PC-3 (cell line): Measurements from ENCODE around the gene PQBP1. TPM values are rescaled to one million over a fixed set of nuclear protein-coding genes. Genes with fewer than 3 reads are reported as not detected.

Source experiments
- ATAC-seq: fragments of 200-7000 bp; cut with Tn5 transposase; 2 replicates; pipeline ENCODE4 v1.9.1; 2020; ENCODE audit warnings: mild to moderate bottlenecking, moderate library complexity
- BruUV-seq: library from RNA; stranded (reverse); fragments of 400-500 nt; replicated peaks from 2 replicates; lab custom pipeline; 2021; lab: Mats Ljungman, UMichigan
- CTCF ChIA-PET: fragments of 300-600 bp; sonication (Branson Sonifier 250); formaldehyde crosslinking; loops from one replicate; lab custom pipeline; 2022; ENCODE audit warnings: antibody characterized with exemption; lab: Charles Lee
- POLR2A ChIA-PET: fragments of 300-600 bp; sonication (Branson Sonifier 250); formaldehyde crosslinking; loops from one replicate; lab custom pipeline; 2022; ENCODE audit warnings: antibody characterized with exemption; ENCODE audit not compliant: unreplicated experiment; lab: Charles Lee
- DNase-seq: peaks from one replicate; pipeline ENCODE4 v3.0.0-alpha.2; 2015
- H2AFZ ChIP-seq: fragments of 300-600 bp; sonication (generic); 2 replicates; pipeline ENCODE4 v1.6.0; 2016; ENCODE audit warnings: antibody characterized with exemption, low read length
- H3F3A ChIP-seq: fragments of 300-600 bp; sonication (generic); one replicate; pipeline ENCODE4 v1.6.0; 2017; ENCODE audit warnings: antibody characterized with exemption, low read length, control low read depth, mild to moderate bottlenecking; ENCODE audit not compliant: unreplicated experiment
- H3K27ac ChIP-seq: fragments of 300-600 bp; sonication (generic); 2 replicates; pipeline ENCODE4 v1.5.1; 2016; ENCODE audit warnings: mild to moderate bottlenecking, low read length
- H3K27me3 ChIP-seq: fragments of 300-600 bp; sonication (generic); 2 replicates; pipeline ENCODE4 v1.6.1; 2016; ENCODE audit warnings: low read length, mixed read lengths
- H3K36me3 ChIP-seq: fragments of 300-600 bp; sonication (generic); 2 replicates; pipeline ENCODE4 v1.6.1; 2016; ENCODE audit warnings: low read depth, mixed run types, low read length, mixed read lengths
- H3K4me1 ChIP-seq: fragments of 300-600 bp; sonication (generic); 2 replicates; pipeline ENCODE4 v1.5.1; 2016; ENCODE audit warnings: low read length; ENCODE audit not compliant: insufficient read depth
- H3K4me2 ChIP-seq: fragments of 300-600 bp; sonication (generic); 2 replicates; pipeline ENCODE4 v1.6.0; 2016; ENCODE audit warnings: low read length
- H3K4me3 ChIP-seq: fragments of 300-600 bp; sonication (generic); 2 replicates; pipeline ENCODE4 v1.5.1; 2016; ENCODE audit warnings: mild to moderate bottlenecking, low read length, mixed read lengths
- H3K79me2 ChIP-seq: fragments of 300-600 bp; sonication (generic); 2 replicates; pipeline ENCODE4 v1.6.1; 2017; ENCODE audit warnings: low read length, mixed read lengths
- H3K9ac ChIP-seq: fragments of 300-600 bp; sonication (generic); 2 replicates; pipeline ENCODE4 v1.6.0; 2016; ENCODE audit warnings: mild to moderate bottlenecking, low read length
- H3K9me2 ChIP-seq: fragments of 300-600 bp; sonication (generic); replicated peaks from 2 replicates; pipeline ENCODE4 v1.6.1; 2016; ENCODE audit warnings: mixed run types, low read length, mixed read lengths
- H3K9me3 ChIP-seq: fragments of 300-600 bp; sonication (generic); 2 replicates; pipeline ENCODE4 v1.6.1; 2016; ENCODE audit warnings: low read length, mixed read lengths
- H4K20me1 ChIP-seq: fragments of 300-600 bp; sonication (generic); 2 replicates; pipeline ENCODE4 v1.6.1; 2016; ENCODE audit warnings: low read length, mixed read lengths
- CTCF ChIP-seq: fragments of 300-600 bp; sonication (generic); conservative IDR thresholded peaks from 2 replicates; pipeline ENCODE4 v1.5.1; 2017; ENCODE audit warnings: antibody characterized with exemption, low read depth, mild to moderate bottlenecking, low read length
- EZH2 ChIP-seq: fragments of 300-600 bp; sonication (generic); IDR thresholded peaks from one replicate; pipeline ENCODE4 v1.6.1; 2017; ENCODE audit warnings: antibody characterized with exemption, mild to moderate bottlenecking, low read length; ENCODE audit not compliant: unreplicated experiment
- EZH2phosphoT487 ChIP-seq: fragments of 300-600 bp; sonication (generic); IDR thresholded peaks from 2 replicates; pipeline ENCODE4 v1.6.1; 2018; ENCODE audit warnings: mild to moderate bottlenecking, antibody characterized with exemption, low read length, borderline replicate concordance
- intact Hi-C: fragments of 100-400 bp; cut with micrococcal nuclease; formaldehyde crosslinking; loops from 2 replicates; pipeline ENCODE4 v1.9.0; 2023
- total RNA-seq: library from RNA; depleted of rRNA; stranded (reverse); fragments of >200 nt; gene quantifications from 2 replicates; pipeline ENCODE4 v1.2.3, GENCODE V29; 2014

Gene PQBP1
- total RNA-seq, 1 experiment from 2014 or later: 189 TPM

GRCh38 chrX:48905090-48905790, 7.5 kb downstream of the PQBP1 start:
- peaks cover 29% of the 10 kb centered on the region for H3K79me2 ChIP-seq
- no peaks in the 10 kb centered on the region for H3K9me2 ChIP-seq
- H2AFZ ChIP-seq: no peak overlapping the region
- no peaks in the 10 kb centered on the region for H3K27me3 ChIP-seq
- BruUV-seq: no TSS peak
- H4K20me1 ChIP-seq: no peaks in the 10 kb centered on the region
- H3K9me3 ChIP-seq: no peaks in the 10 kb centered on the region
- no peak overlapping the region for H3K4me3 ChIP-seq
- DNase-seq (no peak), ATAC-seq (no peak)
- no peak overlapping the region for H3K9ac ChIP-seq
- H3K27ac ChIP-seq: no peak overlapping the region
- TF ChIP-seq EZH2phosphoT487: no peak
- no peak for TF ChIP-seq CTCF
- TF ChIP-seq EZH2: no peak
- H3K4me1 ChIP-seq: peaks cover 3% of the 10 kb centered on the region; the same call in 1 of the 2 replicates
- no peak overlapping the region for H3K4me2 ChIP-seq
- CTCF ChIA-PET: no interaction called here
- no peaks in the 10 kb centered on the region for H3F3A ChIP-seq
- intact Hi-C loops: no loop called here
- POLR2A ChIA-PET: interaction anchor here (0.5 kb wide), 1 partner anchor 1065 kb away, joined by 4 read pairs; no protein-coding TSS in a partner anchor
- H3K36me3 ChIP-seq: peaks cover 6% of the 10 kb centered on the region

DNA sequence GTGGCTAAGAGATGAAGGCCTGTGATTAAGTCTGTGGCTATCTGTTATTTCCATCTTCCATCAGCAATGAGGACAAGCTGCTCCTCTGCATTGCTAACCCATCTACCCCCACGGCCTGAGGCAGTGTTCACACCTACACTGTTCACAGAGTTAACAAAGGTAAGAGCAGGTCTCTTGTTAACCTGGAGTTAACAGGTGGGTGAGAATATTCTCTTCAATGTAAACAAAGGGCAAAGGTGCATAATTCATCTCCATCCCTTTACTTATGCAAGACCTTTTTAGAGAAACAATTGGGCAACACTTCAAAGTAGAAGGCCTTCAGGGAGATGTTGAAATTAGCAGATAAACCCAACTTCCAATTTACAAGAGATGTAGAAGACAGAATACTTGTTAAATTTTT, 10.9 kb downstream of the PQBP1 start:
- Histone ChIP-seq H3K27me3 (no peaks in the 10 kb centered on the region), H3K9ac (no peak overlapping the region), H3K27ac (no peak overlapping the region), H3K9me2 (no peaks in the 10 kb centered on the region), H3K4me3 (no peak overlapping the region), H4K20me1 (no peaks in the 10 kb centered on the region), H3K79me2 (peaks cover 32% of the 10 kb centered on the region), H3K4me1 (peaks cover 16% of the 10 kb centered on the region), H3K9me3 (no peaks in the 10 kb centered on the region), H2AFZ (no peak overlapping the region), H3K36me3 (no peaks in the 10 kb centered on the region; the same call in 1 of the 2 replicates), H3F3A (no peaks in the 10 kb centered on the region), H3K4me2 (no peak overlapping the region)
- no peak for TF ChIP-seq CTCF
- TF ChIP-seq EZH2: no peak
- TF ChIP-seq EZH2phosphoT487: no peak
- ChIA-PET CTCF (no interaction called here), POLR2A (interaction anchor here (0.5 kb wide), 1 partner anchor 107 kb away, joined by 3 read pairs; no protein-coding TSS in a partner anchor)
- intact Hi-C loops: no loop called here
- DNase-seq (no peak), ATAC-seq (no peak)
- BruUV-seq: no TSS peak

DNA sequence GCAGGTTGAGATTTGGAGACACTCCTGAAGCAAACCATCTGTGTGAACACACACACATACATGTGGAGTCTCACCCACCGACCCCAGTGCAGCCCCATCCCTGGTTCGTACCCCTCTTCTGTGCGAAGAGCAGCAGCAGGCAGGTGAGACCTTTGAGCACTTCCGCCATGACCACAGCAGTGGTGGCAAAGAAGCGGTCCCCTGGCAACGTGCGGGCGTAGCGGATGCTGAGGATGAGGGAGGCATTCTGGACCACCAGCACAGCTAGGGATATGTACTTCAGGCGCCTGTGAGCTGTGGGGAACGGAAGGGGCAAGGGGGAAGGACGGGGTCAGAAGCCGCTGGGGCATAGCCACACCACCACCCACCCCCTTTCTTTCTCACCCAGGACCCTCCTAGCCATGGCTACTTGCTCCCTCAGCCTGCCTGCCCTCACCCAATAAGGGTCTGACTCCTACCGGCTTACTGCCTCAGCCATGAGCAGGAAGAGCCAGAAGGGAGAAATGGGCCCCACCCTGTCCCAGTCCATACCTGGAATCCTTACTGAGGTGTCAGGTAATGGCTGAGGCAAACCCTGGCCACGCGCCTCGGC, 12.1 kb downstream of the PQBP1 start:
- H3K9ac ChIP-seq: no peak overlapping the region
- DNase-seq: no peak

More for the DNA sequence above, 12.1 kb downstream of the PQBP1 start:
- ATAC-seq: no peak
- Histone ChIP-seq H3K36me3 (peaks cover 2% of the 10 kb centered on the region; the same call in 1 of the 2 replicates), H3F3A (no peaks in the 10 kb centered on the region), H3K4me1 (peaks cover 16% of the 10 kb centered on the region), H3K27ac (no peak overlapping the region), H3K4me3 (peak overlapping the region; percentile 85; the same call in 1 of the 2 replicates), H4K20me1 (no peaks in the 10 kb centered on the region), H3K27me3 (no peaks in the 10 kb centered on the region), H3K9me2 (no peaks in the 10 kb centered on the region), H2AFZ (no peak overlapping the region), H3K9me3 (no peaks in the 10 kb centered on the region), H3K79me2 (peaks cover 32% of the 10 kb centered on the region), H3K4me2 (peak overlapping the region; percentile 95)
- intact Hi-C loops: loop anchor here (2.0 to 5.0 kb wide), 2 partner anchors 13 to 107 kb away; partner anchors contain the start of genes HDAC6, PQBP1 and TIMM17B
- ChIA-PET POLR2A (no interaction called here), CTCF (no interaction called here)
- no TSS peak for BruUV-seq
- TF ChIP-seq EZH2 (no peak), EZH2phosphoT487 (no peak), CTCF (no peak)
